A673 (cell line): ENCODE measurements around the gene PRPH2. TPM values are rescaled to one million over a fixed set of nuclear protein-coding genes. Genes with fewer than 3 reads are reported as not detected.
"Not testable (repeated sequence)": the region's sequence is repeated elsewhere in the genome, so short reads cannot be mapped to it uniquely, and the experiment has no call there.

ENCODE experiments used
- BruUV-seq: library from RNA; stranded (reverse); fragments of 400-500 nt; replicated peaks from 2 replicates; lab custom pipeline; 2021; lab: Mats Ljungman, UMichigan
- CTCF ChIA-PET: fragments of 300-600 bp; sonication (Branson Sonifier 250); formaldehyde crosslinking; loops from one replicate; lab custom pipeline; 2022; ENCODE audit warnings: antibody characterized with exemption; lab: Charles Lee
- POLR2A ChIA-PET: fragments of 300-600 bp; sonication (Branson Sonifier 250); formaldehyde crosslinking; loops from one replicate; lab custom pipeline; 2022; ENCODE audit warnings: antibody characterized with exemption; ENCODE audit not compliant: low non-redundant PET; lab: Charles Lee
- DNase-seq: peaks from one replicate; pipeline ENCODE4 v3.0.0-alpha.2; 2015; ENCODE audit warnings: low spot score
- H3K27ac ChIP-seq: fragments of 200-600 bp; sonication (generic); 2 replicates; pipeline ENCODE4 v1.5.1; 2016; ENCODE audit warnings: mixed run types, low read depth, mild to moderate bottlenecking, mixed read lengths, antibody characterized with exemption, low read length; ENCODE audit not compliant: poor library complexity, severe bottlenecking
- H3K27me3 ChIP-seq: fragments of 200-600 bp; sonication (generic); replicated peaks from 2 replicates; pipeline ENCODE4 v1.6.1; 2017; ENCODE audit warnings: mixed run types, low read depth, mild to moderate bottlenecking, mixed read lengths, antibody characterized with exemption, low read length; ENCODE audit not compliant: insufficient read depth, poor library complexity
- H3K36me3 ChIP-seq: fragments of 200-600 bp; sonication (generic); 2 replicates; pipeline ENCODE4 v1.6.1; 2016; ENCODE audit warnings: mixed run types, mild to moderate bottlenecking, mixed read lengths, antibody characterized with exemption, low read length; ENCODE audit not compliant: insufficient read depth, poor library complexity, severe bottlenecking
- H3K4me1 ChIP-seq: fragments of 200-600 bp; sonication (generic); 2 replicates; pipeline ENCODE4 v1.6.1; 2017; ENCODE audit warnings: mixed run types, mild to moderate bottlenecking, mixed read lengths, antibody characterized with exemption, low read length; ENCODE audit not compliant: insufficient read depth, poor library complexity, severe bottlenecking
- H3K4me3 ChIP-seq: fragments of 200-600 bp; sonication (generic); 2 replicates; pipeline ENCODE4 v1.5.1; 2016; ENCODE audit warnings: low read depth, mixed run types, mild to moderate bottlenecking, mixed read lengths, low read length; ENCODE audit not compliant: poor library complexity, severe bottlenecking
- H3K9me3 ChIP-seq: fragments of 200-600 bp; sonication (generic); 2 replicates; pipeline ENCODE4 v1.6.1; 2016; ENCODE audit warnings: mixed run types, low read depth, mild to moderate bottlenecking, mixed read lengths, antibody characterized with exemption, low read length; ENCODE audit not compliant: poor library complexity, severe bottlenecking
- EZH2 ChIP-seq: fragments of 200-600 bp; sonication (generic); IDR thresholded peaks from 2 replicates; pipeline ENCODE4 v1.6.1; 2017; ENCODE audit warnings: borderline replicate concordance, low read depth, mild to moderate bottlenecking, mixed read lengths, antibody characterized with exemption, low read length; ENCODE audit not compliant: poor library complexity, severe bottlenecking
- intact Hi-C: fragments of 100-400 bp; cut with micrococcal nuclease; formaldehyde crosslinking; loops from one replicate; pipeline ENCODE4 v1.10.0; 2022; ENCODE audit not compliant: unreplicated experiment
- total RNA-seq: library from RNA; stranded (reverse); gene quantifications from 2 replicates; pipeline ENCODE4 v1.2.3, GENCODE V29; 2021
- TF ChIP-seq, protein P1 (sequence below): fragments of 300-800, 200-600 bp; sonication (generic); conservative IDR thresholded peaks from 2 replicates; pipeline ENCODE4 v1.5.1; 2017; ENCODE audit warnings: low read depth, mild to moderate bottlenecking, antibody characterized with exemption, low read length, moderate library complexity, mixed read lengths

Gene PRPH2
- total RNA-seq, 1 experiment from 2014 or later = 0.41 TPM

DNA sequence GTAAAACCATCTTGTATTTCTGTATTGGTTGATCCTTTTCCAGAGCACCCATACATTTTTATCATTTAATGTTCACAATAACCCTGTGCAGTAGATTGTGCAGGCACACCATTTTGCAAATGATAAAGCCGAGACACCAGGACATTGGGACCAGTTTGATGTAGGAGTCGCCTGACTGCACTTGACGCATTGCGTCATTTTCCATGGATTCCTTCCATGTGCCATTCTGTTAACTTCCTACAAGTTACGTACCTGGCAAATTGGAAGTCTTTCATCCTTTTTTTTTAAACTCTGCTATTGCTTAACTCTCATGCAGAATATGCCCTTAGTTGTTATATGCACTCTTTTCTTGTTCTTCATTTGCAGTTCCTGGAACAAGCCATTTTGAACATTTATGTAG lies 43.0 kb downstream of the PRPH2 start:
- H3K36me3 ChIP-seq = peaks cover 62% of the 10 kb centered on the region
- no peak overlapping the region for H3K27ac ChIP-seq
- no peak for DNase-seq
- ChIA-PET CTCF (no interaction called here), POLR2A (no interaction called here)
- TF ChIP-seq EZH2 = no peak
- H3K4me1 ChIP-seq = no peaks in the 10 kb centered on the region
- BruUV-seq = no TSS peak
- H3K4me3 ChIP-seq = no peak overlapping the region
- intact Hi-C loops = no loop called here
- no peaks in the 10 kb centered on the region for H3K27me3 ChIP-seq
- H3K9me3 ChIP-seq = no peaks in the 10 kb centered on the region

GRCh38 chr6:42674780-42675179 lies 47.6 kb downstream of the PRPH2 start:
- CTCF ChIA-PET = no interaction called here
- peaks cover 59% of the 10 kb centered on the region for H3K36me3 ChIP-seq
- H3K4me3 ChIP-seq = no peak overlapping the region
- DNase-seq = no peak
- intact Hi-C loops = no loop called here
- TF ChIP-seq EZH2 = no peak
- TF ChIP-seq, protein P1, sequence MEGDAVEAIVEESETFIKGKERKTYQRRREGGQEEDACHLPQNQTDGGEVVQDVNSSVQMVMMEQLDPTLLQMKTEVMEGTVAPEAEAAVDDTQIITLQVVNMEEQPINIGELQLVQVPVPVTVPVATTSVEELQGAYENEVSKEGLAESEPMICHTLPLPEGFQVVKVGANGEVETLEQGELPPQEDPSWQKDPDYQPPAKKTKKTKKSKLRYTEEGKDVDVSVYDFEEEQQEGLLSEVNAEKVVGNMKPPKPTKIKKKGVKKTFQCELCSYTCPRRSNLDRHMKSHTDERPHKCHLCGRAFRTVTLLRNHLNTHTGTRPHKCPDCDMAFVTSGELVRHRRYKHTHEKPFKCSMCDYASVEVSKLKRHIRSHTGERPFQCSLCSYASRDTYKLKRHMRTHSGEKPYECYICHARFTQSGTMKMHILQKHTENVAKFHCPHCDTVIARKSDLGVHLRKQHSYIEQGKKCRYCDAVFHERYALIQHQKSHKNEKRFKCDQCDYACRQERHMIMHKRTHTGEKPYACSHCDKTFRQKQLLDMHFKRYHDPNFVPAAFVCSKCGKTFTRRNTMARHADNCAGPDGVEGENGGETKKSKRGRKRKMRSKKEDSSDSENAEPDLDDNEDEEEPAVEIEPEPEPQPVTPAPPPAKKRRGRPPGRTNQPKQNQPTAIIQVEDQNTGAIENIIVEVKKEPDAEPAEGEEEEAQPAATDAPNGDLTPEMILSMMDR = no peak
- no peak overlapping the region for H3K27ac ChIP-seq
- H3K27me3 ChIP-seq = no peaks in the 10 kb centered on the region
- H3K4me1 ChIP-seq = no peaks in the 10 kb centered on the region
- POLR2A ChIA-PET = no interaction called here
- H3K9me3 ChIP-seq = no peaks in the 10 kb centered on the region
- no TSS peak for BruUV-seq

GRCh38 chr6:42674368-42674767 lies 48.0 kb downstream of the PRPH2 start:
- intact Hi-C loops, H3K27me3 ChIP-seq, H3K4me1 ChIP-seq, H3K4me3 ChIP-seq, H3K27ac ChIP-seq, POLR2A ChIA-PET, CTCF ChIA-PET, DNase-seq, BruUV-seq, H3K9me3 ChIP-seq: not testable (repeated sequence)
- peaks cover 55% of the 10 kb centered on the region for H3K36me3 ChIP-seq

GRCh38 chr6:42664718-42665117 lies 57.7 kb downstream of the PRPH2 start:
- no peaks in the 10 kb centered on the region for H3K4me1 ChIP-seq
- DNase-seq = no peak
- H3K27me3 ChIP-seq = no peaks in the 10 kb centered on the region
- CTCF ChIA-PET = no interaction called here
- TF ChIP-seq EZH2 = no peak
- TF ChIP-seq, protein P1 = no peak
- peaks cover 25% of the 10 kb centered on the region for H3K36me3 ChIP-seq
- H3K9me3 ChIP-seq = no peaks in the 10 kb centered on the region
- no TSS peak for BruUV-seq
- H3K27ac ChIP-seq = no peak overlapping the region
- no peak overlapping the region for H3K4me3 ChIP-seq
- intact Hi-C loops = no loop called here
- POLR2A ChIA-PET = no interaction called here
